Measurements from ENCODE around the gene C4orf50.
"Not testable (repeated sequence)": the region's sequence is repeated elsewhere in the genome, so short reads cannot be mapped to it uniquely, and the experiment has no call there.

C4orf50 gene

DNA sequence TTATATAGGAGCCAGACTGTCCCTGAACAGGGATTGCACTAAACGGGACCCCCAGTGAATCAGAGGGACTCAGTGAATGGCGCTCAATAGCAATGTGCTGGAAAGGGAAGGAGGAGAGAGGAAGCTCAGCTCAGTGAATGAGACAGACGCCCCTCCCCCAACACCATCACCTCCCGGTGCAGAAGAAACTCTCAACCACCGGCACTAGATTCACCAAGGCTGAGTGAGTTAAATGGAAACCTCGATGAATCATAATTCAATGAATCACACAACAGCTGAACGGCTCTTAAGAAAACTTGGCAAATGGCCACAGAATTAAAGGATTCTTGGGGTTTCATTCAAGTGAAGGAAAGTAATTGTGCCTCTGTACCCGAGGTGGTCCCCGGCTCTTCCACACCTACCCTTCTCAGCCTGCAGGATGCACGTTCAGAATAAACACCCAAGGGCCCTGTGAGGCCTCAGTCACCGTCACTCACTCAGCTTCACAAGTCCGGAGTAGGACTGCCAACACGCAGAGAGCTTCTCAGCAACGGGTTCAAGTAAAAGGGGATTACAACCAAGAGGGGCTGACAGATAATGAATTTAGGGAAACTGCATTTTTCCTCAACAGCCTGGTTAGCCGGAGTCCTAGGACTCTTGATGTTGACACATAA, 154.6 kb downstream of the C4orf50 start:
- TF ChIP-seq, protein P1, sequence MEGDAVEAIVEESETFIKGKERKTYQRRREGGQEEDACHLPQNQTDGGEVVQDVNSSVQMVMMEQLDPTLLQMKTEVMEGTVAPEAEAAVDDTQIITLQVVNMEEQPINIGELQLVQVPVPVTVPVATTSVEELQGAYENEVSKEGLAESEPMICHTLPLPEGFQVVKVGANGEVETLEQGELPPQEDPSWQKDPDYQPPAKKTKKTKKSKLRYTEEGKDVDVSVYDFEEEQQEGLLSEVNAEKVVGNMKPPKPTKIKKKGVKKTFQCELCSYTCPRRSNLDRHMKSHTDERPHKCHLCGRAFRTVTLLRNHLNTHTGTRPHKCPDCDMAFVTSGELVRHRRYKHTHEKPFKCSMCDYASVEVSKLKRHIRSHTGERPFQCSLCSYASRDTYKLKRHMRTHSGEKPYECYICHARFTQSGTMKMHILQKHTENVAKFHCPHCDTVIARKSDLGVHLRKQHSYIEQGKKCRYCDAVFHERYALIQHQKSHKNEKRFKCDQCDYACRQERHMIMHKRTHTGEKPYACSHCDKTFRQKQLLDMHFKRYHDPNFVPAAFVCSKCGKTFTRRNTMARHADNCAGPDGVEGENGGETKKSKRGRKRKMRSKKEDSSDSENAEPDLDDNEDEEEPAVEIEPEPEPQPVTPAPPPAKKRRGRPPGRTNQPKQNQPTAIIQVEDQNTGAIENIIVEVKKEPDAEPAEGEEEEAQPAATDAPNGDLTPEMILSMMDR (IDR thresholded peaks at IDR 0.05; ENCODE audit: low read depth, low read length): no peak
- no peak overlapping the region for H3K4me3 ChIP-seq (ENCODE audit: low read depth, low read length)

DNA sequence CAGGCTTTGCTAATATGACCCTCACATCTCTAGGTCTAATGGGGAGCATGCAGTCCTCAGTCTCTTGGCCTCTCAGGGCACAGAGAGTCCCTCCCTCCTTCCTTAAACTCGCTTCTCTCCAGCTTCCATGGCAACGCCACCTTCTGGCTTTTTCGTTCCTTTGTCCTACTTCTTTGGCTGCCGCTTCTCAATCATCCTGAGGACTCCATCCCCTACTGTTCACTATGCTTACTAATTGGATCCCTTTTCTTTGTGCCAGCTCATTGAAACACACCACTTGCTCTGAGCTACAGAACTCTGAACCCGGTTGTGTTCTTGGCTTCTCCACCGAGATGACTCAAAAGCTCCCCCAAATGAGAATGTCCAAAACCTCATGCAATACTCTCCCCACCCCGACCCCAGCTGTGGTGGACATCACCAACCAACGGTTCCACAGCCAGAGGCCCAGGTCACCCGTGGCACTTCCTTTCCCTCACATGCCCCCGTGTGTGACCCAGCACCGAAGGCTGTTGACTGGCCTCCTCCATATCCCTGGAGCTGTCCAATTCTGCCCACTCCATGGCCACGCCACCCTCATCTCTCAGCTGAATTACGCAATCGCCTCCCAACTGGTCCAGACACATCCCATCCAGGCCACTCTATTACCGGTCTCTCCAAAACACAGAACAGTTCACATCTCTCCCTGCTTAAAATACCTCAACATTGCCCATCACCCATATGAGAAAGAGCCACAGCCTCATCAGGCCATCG, 160.0 kb downstream of the C4orf50 start:
- H3K4me3 ChIP-seq (ENCODE audit: low read depth, low read length): no peak overlapping the region

DNA sequence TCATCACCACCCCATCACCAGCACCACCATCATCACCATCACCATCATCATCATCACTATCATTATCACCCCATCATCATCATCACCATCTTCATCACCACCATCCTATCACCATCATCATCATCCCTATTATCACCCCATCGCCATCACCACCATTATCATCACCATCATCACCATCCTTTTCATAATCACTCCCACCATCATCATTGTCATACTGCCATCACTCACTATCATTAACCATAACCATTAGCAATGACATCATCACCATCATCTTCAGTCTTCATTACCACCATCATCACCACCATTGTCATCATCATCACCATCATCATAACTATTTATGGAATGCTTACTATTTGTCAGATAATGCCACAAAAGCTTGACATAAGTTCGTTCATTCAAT, 161.0 kb downstream of the C4orf50 start:
- H3K4me3 ChIP-seq (ENCODE audit: low read depth, low read length): no peak overlapping the region
- TF ChIP-seq, protein P1 (IDR thresholded peaks at IDR 0.05; ENCODE audit: low read depth, low read length): no peak

More for the DNA sequence above, 160.0 kb downstream of the C4orf50 start:
- TF ChIP-seq, protein P1 (IDR thresholded peaks at IDR 0.05; ENCODE audit: low read depth, low read length): no peak

DNA sequence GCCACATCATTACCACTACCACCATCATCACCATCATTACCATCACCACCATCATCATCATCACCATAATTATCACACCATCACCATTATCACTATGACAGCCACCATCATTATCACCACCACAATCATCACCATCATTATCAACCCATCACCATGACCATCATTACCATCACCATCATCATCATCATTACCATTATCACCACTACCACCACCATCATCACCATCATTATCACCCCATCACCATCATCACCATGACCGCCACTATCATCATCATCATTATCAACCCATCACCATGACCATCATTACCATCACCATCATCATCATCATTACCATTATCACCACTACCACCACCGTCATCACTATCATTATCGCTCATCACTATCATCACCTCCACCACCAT, 161.9 kb downstream of the C4orf50 start:
- not testable (repeated sequence) for H3K4me3 ChIP-seq (ENCODE audit: low read depth, low read length)

DNA sequence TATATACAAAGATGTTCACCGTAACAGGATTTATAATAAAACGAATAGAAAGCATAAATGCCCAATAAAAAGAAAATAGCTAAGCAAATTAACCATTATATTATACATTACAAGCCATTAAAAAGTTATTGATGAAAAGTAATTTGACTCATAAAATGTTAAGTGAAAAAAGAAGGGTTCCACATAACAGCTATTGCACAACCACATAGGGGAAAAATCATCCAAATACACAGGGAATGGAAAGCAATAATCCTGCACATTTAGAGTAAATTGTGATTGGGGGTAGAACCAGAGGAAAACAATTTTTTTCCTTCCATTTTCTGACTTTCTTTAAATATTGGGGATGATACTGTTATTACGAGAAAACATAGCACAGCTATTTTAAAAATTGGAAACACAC, 163.3 kb downstream of the C4orf50 start:
- TF ChIP-seq, protein P1 (IDR thresholded peaks at IDR 0.05; ENCODE audit: low read depth, low read length): no peak
- no peak overlapping the region for H3K4me3 ChIP-seq (ENCODE audit: low read depth, low read length)

DNA sequence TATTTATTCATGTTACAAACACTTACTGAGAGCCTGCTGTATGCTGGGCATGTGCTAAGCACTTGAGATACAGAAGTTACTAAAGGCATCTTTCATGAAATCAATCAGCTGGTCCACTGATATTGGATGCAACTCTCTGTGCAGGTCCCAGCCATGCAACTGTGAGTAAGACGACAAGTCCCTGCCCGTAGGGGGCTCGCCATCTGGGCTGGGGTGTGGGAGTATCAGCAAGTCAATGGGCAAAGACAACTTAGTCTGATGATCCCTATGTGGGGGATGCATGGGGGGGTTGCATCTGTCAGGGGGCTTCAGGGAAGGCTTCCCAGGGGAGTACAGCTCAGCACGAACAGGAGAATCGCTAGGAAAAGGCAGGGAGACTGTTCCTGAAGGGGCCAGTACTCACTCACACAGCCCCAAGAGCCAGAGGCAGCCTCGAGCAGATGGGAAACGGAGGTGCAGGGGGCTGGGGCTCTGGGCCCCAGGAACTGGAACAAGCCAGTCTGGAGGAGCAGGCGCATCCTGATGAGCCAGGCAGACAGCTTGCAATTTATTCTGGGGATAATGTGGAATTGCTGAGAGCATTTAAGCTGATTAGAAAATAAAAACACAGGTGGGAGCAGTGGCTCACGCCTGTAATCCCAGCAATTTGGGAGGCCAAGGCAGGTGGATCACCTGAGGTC, 165.6 kb downstream of the C4orf50 start:
- no peak overlapping the region for H3K4me3 ChIP-seq (ENCODE audit: low read depth, low read length)
- TF ChIP-seq, protein P1 (IDR thresholded peaks at IDR 0.05; ENCODE audit: low read depth, low read length): no peak

DNA sequence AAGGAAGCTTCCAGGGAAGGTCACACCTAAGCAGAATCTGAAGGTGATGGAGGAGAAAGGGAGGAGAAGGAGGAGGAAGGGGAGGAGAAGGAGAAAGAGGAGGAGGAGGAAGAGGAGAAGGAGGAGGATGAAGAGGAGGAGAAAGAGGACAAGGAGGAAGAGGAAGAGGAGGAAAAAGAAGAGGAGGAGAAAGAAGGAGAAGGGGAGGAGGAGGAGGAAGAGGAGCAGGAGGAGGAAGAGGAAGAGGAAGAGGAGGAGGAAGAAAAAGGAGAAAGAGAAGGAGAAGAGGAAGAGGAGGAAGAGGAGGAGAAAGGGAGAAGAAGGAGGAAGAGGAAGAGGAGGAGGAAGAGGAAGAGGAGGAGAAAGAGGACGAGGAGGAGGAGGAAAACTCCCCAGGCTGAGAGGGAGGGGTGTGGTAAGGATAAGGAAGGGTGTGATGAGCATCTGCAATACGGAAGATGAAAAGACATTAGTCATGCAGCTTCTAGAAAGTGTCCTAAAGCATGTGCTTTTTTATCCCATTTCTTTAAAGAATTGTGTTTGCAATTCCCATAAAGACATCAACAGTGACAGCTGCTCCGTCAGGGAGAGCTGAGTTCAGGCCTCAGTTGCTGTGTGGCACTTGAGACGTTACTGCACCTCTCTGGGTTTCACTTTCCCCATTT, 166.5 kb downstream of the C4orf50 start:
- TF ChIP-seq, protein P1 (IDR thresholded peaks at IDR 0.05; ENCODE audit: low read depth, low read length): no peak
- H3K4me3 ChIP-seq (ENCODE audit: low read depth, low read length): no peak overlapping the region

All from WI38 (cell line).